Right lobe of liver (tissue), 6 donors: Measurements from ENCODE around the gene TXNDC2. TPM values are rescaled to one million over a fixed set of nuclear protein-coding genes. Genes with fewer than 3 reads are reported as not detected.

Experiments
- ATAC-seq, 4 donors: fragments of 200-7000 bp; cut with Tn5 transposase; one replicate each; pipeline ENCODE4 v1.9.1; 2020; ENCODE audit warnings: mild to moderate bottlenecking in 4 of 4, moderate library complexity in 4 of 4
- DNase-seq, 3 donors: peaks; one replicate each; pipeline ENCODE4 v3.0.0-alpha.2; 2020
- H3K27ac ChIP-seq, 3 donors: fragments of 200-600 bp; one replicate each; pipeline ENCODE4 v1.8.0; 2022
- H3K27me3 ChIP-seq, 2 donors: fragments of 200-600 bp; one replicate each; pipeline ENCODE4 v1.8.0; 2022
- H3K36me3 ChIP-seq, 4 donors: fragments of 200-600 bp; sonication (generic) in 1 of 4; one replicate each; pipeline versions ENCODE4 v1.5.1 to v1.8.0; 2017 to 2022; ENCODE audit warnings: control low read depth in 1 of 4
- H3K4me1 ChIP-seq, 4 donors: fragments of 200-600 bp; sonication (generic) in 1 of 4; one replicate each; pipeline versions ENCODE4 v1.5.1 to v1.8.0; 2017 to 2022; ENCODE audit warnings: control low read depth in 1 of 4
- H3K4me3 ChIP-seq, 3 donors: fragments of 200-600 bp; one replicate each; pipeline ENCODE4 v1.8.0; 2022
- H3K9me3 ChIP-seq, 4 donors: fragments of 200-600 bp; sonication (generic) in 1 of 4; one replicate each; pipeline versions ENCODE4 v1.5.1 to v1.8.0; 2017 to 2022; ENCODE audit warnings: control low read depth in 1 of 4
- POLR2A ChIP-seq: fragments of 450-650 bp; IDR thresholded peaks from one replicate; pipeline ENCODE4 v1.6.1; 2017; ENCODE audit warnings: antibody characterized with exemption, mild to moderate bottlenecking
- WGBS: methylation state at CpG from one replicate; pipeline ENCODE4 v1.1.6; 2018; ENCODE audit warnings: low coverage, low lambda C conversion rate; ENCODE audit not compliant: insufficient coverage; ENCODE audit errors: missing lambda C conversion rate; 5-methylcytosine and 5-hydroxymethylcytosine counted together
- intact Hi-C, 2 donors: fragments of 100-400 bp; cut with DNase I; formaldehyde crosslinking; loops; one replicate each; pipeline versions ENCODE4 v1.11.2 to v1.14.1; 2022
- total RNA-seq, 6 experiments: library from RNA; depleted of rRNA in 2 of 6; stranded (reverse); fragments of >200 nt in 2 of 6; fragmentation: NEBNext Ultra II Directional in 3 of 6; extraction: Animal tissue kit (Norgen Biotek cat#: 25700) in 3 of 6; gene quantifications; one replicate each; pipeline versions ENCODE4 v1.1.0 to v1.2.4, GENCODE V29; 2016 to 2023
- TF ChIP-seq, protein P1 (sequence below), 4 donors: fragments of 200-600 bp in 3 of 4; fragments of 450-650 bp in 1 of 4; IDR thresholded peaks; one replicate each; pipeline versions ENCODE4 v1.5.1 to v1.8.0; 2016 to 2022; ENCODE audit warnings: antibody characterized with exemption in 4 of 4, mild to moderate bottlenecking in 2 of 4
- donor health status: DM: no; HTN: yes; CAD: no.
- donor health status: DM: no; HTN: no; CAD: no.
- donor health status: DM: no; HTN: no; CAD: no.
- donor health status: DM: no; HTN: yes; CAD: no.
- donor health status: DM: no; HTN: yes; CAD: no.

The TXNDC2 gene
- total RNA-seq, 6 experiments from 2014 or later: not detected

DNA sequence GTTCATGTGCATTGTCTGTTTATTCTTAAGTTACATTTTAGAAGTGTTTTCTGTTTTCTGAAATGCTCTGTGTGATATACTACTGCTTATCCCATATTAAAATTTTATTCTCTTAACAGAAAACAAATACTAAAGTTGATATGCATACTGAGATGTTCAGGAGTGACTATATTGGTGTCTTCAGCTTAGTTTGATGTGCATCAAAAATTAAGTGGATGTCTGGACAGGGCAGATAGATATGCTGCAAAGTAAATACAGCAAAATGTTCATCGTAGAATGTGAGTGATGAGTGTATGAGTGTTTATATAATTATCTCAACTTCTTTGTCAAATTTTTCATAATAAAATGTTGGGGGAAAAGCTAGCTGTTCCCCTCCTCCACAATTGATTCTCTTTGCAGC, 41.2 kb downstream of the TXNDC2 start:
- H3K27ac ChIP-seq: no peak overlapping the region
- no peaks in the 10 kb centered on the region for H3K9me3 ChIP-seq
- intact Hi-C loops: no loop called here
- peaks cover 0 to 60% (median 10%) of the 10 kb centered on the region in 4 donors for H3K4me1 ChIP-seq
- no peak overlapping the region for H3K4me3 ChIP-seq
- TF ChIP-seq, protein P1, sequence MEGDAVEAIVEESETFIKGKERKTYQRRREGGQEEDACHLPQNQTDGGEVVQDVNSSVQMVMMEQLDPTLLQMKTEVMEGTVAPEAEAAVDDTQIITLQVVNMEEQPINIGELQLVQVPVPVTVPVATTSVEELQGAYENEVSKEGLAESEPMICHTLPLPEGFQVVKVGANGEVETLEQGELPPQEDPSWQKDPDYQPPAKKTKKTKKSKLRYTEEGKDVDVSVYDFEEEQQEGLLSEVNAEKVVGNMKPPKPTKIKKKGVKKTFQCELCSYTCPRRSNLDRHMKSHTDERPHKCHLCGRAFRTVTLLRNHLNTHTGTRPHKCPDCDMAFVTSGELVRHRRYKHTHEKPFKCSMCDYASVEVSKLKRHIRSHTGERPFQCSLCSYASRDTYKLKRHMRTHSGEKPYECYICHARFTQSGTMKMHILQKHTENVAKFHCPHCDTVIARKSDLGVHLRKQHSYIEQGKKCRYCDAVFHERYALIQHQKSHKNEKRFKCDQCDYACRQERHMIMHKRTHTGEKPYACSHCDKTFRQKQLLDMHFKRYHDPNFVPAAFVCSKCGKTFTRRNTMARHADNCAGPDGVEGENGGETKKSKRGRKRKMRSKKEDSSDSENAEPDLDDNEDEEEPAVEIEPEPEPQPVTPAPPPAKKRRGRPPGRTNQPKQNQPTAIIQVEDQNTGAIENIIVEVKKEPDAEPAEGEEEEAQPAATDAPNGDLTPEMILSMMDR (IDR thresholded peaks at IDR 0.05): no peak
- no peak for TF ChIP-seq POLR2A
- WGBS: 32% methylated on average over 1 of the region's 1 CpG
- no peaks in the 10 kb centered on the region for H3K27me3 ChIP-seq
- ATAC-seq (no peak), DNase-seq (no peak)
- peaks cover 0 to 2% (median 0%) of the 10 kb centered on the region in 4 donors for H3K36me3 ChIP-seq

DNA sequence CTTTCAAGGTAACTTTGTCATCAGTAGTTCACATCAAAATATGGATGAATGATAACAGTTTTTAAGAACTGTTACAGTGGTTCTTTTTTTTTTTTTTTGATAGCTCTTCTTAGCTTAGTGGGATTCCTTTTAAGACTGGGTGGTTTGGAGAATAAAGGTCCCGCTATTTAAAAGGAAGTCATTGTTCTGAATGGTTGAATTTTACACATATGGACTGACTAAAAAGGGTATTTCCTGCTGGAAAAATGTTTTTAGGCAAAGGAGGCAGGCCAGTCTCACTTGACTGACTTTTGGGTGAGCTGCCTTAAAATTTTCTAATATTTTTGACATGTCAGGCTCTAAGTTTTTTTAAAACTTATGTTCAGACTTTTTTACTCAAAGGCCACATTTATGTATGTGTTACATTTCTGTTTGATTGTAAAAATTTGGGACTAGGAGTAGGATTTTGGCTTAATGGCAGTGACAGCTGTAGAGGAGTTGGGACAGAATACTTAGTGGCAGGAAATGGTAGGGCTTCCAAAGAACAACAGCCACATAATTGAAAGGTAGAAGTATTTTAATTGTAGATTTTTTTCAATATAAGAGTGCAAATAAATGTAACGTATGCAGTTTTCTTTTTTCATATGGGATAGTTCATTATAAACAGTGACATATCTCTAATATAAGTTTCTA, 41.8 kb downstream of the TXNDC2 start:
- 79% methylated on average over 2 of the region's 2 CpGs for WGBS
- intact Hi-C loops: no loop called here
- H3K27ac ChIP-seq: no peak overlapping the region

DNA sequence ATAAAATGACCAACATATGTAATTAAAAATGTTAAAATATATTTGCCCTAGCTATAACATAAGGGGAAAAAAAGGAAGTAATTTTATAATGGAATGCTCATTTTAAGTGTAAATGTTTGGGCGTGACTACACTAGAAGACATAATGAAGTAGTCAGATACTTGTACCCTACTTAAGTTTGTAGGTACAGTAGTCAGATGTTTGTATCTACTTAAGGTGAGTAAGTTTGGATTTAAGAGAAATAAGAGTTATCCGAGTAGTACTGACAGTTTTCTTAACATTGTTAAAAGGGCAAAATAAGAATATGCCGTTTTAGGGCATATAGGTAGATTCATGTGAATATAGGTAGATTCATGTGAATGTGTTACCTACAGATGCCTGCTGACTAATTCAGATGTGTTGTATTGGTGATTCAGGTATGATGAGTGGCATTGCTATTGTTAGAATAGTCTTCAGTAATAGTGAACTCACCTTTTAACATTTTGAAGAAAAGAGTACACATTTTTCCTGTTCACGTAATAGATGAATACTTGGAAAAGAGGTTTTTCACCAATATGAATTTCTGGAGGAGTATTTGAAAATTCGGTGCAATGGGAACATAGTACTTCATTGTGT, 43.0 kb downstream of the TXNDC2 start:
- Histone ChIP-seq H3K4me1 (peaks cover 0 to 59% (median 10%) of the 10 kb centered on the region in 4 donors), H3K27me3 (no peaks in the 10 kb centered on the region), H3K36me3 (peaks cover 0 to 4% (median 0%) of the 10 kb centered on the region in 4 donors), H3K27ac (no peak overlapping the region), H3K4me3 (no peak overlapping the region), H3K9me3 (no peaks in the 10 kb centered on the region)
- no peak for TF ChIP-seq POLR2A
- TF ChIP-seq, protein P1 (IDR thresholded peaks at IDR 0.05): no peak
- ATAC-seq (no peak), DNase-seq (no peak)
- intact Hi-C loops: no loop called here
- 84% methylated on average over 5 of the region's 5 CpGs for WGBS

More for the DNA sequence above, 41.8 kb downstream of the TXNDC2 start:
- TF ChIP-seq, protein P1 (IDR thresholded peaks at IDR 0.05): no peak
- TF ChIP-seq POLR2A: no peak
- no peak for DNase-seq
- Histone ChIP-seq H3K36me3 (peaks cover 0 to 4% (median 0%) of the 10 kb centered on the region in 4 donors), H3K9me3 (no peaks in the 10 kb centered on the region), H3K4me3 (no peak overlapping the region), H3K4me1 (peaks cover 0 to 63% (median 10%) of the 10 kb centered on the region in 4 donors), H3K27me3 (no peaks in the 10 kb centered on the region)
- no peak for ATAC-seq

DNA sequence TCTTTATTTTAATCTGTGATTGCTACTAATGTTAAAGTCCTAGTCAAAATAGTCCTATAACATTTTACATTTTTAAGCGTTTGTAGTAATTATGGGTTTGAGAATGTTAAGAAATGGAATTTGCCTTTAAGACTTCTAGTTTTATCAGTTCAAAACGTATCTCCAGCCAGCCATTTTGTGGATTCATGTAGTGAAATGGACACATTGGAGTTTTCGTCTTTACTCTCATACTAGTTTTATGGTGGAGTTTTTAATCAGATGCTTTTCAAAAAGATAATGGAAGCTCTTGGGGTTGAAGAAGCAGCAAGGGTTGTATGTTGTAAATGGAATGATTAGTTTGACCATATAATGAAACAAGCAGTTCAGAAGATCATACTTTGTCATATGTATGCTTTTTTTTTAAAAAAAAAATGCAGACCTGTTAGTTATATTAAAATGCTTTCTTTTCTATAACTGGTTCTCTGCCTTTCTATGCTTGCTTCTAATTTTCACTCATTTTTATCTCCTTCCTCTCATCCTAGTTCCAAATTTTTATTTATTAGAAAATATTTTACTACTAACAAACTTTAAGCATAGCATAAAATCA, 44.6 kb downstream of the TXNDC2 start:
- H3K4me1 ChIP-seq: peaks cover 0 to 44% (median 9%) of the 10 kb centered on the region in 4 donors
- TF ChIP-seq POLR2A: no peak
- TF ChIP-seq, protein P1 (IDR thresholded peaks at IDR 0.05): no peak
- WGBS: 72% methylated on average over 3 of the region's 3 CpGs
- intact Hi-C loops: no loop called here
- no peak overlapping the region for H3K27ac ChIP-seq
- no peaks in the 10 kb centered on the region for H3K27me3 ChIP-seq
- H3K9me3 ChIP-seq: no peaks in the 10 kb centered on the region
- DNase-seq (no peak), ATAC-seq (no peak)
- no peak overlapping the region for H3K4me3 ChIP-seq
- H3K36me3 ChIP-seq: peaks cover 0 to 4% (median 0%) of the 10 kb centered on the region in 4 donors
